GM18861 (cell line): ENCODE data around the gene MYZAP.

Source experiments
- ATAC-seq: cut with Tn5 transposase; IDR thresholded peaks from one replicate; pipeline ENCODE4 v1.9.1; 2021; ENCODE audit not compliant: unreplicated experiment

MYZAP gene, protein sequence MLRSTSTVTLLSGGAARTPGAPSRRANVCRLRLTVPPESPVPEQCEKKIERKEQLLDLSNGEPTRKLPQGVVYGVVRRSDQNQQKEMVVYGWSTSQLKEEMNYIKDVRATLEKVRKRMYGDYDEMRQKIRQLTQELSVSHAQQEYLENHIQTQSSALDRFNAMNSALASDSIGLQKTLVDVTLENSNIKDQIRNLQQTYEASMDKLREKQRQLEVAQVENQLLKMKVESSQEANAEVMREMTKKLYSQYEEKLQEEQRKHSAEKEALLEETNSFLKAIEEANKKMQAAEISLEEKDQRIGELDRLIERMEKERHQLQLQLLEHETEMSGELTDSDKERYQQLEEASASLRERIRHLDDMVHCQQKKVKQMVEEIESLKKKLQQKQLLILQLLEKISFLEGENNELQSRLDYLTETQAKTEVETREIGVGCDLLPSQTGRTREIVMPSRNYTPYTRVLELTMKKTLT

DNA sequence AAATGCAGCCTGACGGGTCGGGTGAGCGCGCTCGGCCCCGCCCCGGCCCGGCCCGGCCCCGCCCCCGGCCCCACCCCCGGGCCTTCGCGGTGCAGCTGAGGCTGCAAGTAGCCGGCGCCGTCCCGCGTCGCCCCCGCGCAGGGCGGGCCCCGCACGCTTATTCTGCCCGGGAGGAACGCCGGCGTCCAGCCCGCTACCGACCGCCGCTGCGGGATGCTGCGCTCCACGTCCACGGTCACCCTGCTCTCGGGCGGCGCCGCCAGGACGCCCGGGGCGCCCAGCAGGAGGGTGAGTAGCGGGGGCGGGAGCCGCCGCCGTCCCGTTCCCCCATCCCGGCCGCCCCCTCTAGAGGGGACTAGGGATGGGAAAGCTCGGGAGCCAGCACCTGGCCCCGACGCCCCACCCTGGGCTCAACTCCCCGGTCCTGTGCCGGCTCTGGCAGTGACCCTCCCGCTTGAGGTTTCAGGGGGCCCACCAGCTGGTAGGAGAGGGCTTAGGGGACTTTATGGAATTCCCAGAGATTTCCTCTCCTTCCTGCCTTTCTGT, at the start of gene MYZAP:
Gene MYZAP, plus strand, starts transcription at position 83 of the 546 bp plus-strand sequence. Its CDS starts 131 bp downstream, at position 214.
- ATAC-seq, result no peak

GRCh38 chr15:57542505-57542817, 49.2 kb upstream of the MYZAP start:
- no peak for ATAC-seq

DNA sequence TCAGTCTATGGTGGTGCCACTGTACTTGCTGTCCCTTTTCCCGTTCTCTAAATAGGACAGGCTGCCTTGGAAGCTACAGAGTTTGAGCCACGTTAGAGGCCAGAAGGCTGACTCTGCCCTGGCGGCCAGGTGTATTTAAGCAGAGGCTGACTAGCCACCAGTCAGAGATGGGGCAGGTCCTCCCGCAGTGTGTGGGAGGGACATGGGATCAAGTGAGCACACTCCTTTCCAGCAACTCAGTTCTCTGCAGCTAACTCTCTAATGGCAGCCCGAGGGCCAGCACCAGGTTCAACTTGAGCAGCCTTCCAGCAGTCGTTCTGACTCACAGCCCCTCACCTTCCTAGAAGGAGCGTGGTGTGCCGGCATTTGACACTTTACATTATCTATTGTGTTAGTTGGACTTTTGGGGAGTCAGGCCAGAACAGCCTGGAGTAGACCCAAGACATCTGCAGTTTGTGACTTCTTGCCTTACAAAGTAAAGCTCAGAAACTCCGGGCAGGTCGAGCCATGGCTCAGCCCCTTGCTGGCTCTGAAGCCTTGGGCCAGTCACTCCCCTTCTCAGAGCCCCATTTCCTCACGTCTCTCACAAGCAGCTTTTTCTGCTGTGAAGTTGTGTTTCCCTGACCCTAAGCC, 46.7 kb upstream of the MYZAP start:
- ATAC-seq, result no peak

- ATAC-seq, result no peak
These were observed 45.7 kb upstream of the MYZAP start for GRCh38 chr15:57545995-57546394.

GRCh38 chr15:57547243-57547755, 44.4 kb upstream of the MYZAP start:
- ATAC-seq, result no peak

DNA sequence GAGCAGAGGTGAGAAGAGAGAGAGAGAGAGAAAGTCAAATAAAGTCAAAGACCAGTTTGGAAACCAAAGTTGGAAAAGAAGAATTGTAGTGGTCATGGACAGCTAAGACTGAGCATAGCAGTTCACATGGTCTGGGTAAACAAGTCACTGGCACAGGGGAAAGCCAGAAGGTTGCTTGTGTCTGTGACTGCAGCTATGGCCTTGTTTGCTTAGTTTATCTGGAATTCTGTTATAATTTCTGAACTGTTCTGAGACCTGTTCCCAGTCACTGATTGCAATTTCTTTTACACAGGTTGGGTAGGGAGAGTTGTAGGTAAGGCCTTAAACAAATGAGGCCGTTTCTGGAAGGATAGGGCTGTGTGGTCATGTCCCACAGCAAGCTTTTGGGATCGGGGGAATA, 43.4 kb upstream of the MYZAP start:
- no peak for ATAC-seq

- ATAC-seq, result no peak
These were observed 42.9 kb upstream of the MYZAP start for GRCh38 chr15:57548835-57549234.

DNA sequence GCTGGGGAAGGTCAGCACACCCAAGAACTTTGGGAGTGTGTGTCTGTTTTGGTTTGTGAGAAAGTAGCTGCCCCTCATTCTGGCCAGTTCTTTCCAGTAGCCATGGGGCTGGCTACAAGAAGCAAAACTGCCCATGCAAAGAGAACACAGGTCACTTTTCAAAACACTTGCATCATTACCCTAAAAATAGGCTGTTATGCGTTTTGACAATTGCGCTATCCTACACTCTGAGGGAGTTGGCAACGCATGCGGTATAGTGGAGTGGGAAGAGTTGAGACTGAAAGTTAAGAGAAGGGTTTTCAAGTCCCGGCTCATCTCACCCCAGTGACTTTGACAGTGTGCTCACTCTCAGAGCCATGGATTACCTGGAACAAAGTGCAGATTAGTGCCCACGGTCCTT, 41.8 kb upstream of the MYZAP start:
- no peak for ATAC-seq

GRCh38 chr15:57550640-57551039, 41.1 kb upstream of the MYZAP start:
- no peak for ATAC-seq

- no peak for ATAC-seq
These were observed 39.7 kb upstream of the MYZAP start for GRCh38 chr15:57551715-57552677.

GRCh38 chr15:57552678-57553334, 38.9 kb upstream of the MYZAP start:
- no peak for ATAC-seq

DNA sequence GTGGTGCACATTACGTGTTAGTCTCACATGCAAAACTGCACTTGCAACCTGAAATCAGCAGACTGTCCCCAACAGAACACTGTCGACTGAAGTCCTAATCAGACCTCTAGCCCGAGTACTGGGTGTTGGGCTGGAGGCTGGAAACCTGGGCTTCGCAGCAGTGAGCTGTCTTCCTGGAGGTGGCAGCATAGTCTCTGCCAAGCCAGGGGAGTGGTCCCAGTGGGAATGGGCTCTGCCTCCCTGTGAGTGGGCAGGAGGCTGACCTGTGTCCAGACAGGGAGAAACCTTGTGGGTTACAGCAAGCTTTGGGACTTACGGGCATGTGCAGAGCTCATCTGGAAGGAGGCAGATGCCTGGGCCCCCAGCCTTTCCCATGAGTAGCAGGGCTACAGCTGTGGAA, 38.2 kb upstream of the MYZAP start:
- no peak for ATAC-seq

DNA sequence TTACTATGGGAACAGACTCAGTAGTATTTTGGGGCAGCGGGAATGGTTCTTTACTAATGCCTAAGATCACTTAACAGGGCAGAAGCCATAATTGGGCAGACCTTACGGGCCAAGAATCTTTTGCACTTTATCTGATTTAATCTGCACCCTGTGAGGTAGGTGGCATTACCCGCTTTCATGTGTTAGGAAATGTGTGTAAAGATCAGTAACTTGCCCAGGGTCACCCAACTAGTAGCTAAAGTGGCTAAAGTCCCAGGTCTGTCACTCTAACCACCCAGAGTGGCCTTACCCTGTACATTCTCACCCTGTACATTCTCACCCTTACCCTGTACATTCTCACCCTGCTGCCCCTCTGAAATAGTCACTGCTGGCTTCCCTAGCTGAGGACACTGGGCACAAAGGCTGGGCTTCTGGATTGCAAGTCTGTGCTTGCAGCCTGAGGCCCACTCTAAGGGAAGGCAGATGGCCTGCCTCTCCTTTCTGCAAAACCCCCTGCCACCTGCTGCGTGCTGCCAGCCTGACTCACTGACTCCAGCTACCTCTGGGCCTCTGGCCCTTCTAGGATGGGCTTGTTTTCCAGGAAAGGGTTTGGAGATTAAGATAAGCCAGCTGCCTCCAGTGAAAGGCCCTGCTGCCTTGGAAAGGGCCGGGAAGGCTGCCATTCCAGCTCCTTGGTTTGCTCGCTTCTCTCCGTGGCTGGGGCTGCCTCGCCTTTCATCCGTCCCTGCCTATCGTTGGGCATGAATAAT, 37.5 kb upstream of the MYZAP start:
- no peak for ATAC-seq

DNA sequence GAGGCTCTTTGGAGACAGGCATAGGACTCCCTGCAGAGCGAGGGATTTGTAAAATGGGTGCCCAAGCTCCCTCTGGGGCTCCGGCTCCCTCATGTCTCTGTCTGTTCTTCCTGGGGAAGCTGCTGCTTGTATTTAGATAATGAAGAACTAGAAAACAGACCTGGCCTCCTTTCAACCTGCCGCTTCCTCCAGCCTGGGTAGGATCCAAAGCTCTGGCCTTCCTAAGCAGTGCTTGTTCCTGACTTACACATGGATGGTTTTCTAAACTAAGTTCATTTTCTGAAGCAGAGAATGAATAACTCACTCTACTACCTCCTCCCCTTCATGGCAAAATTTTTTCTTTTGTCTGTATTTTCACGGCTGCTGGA, 36.9 kb upstream of the MYZAP start:
- ATAC-seq, result no peak

- ATAC-seq, result no peak
These were observed 36.4 kb upstream of the MYZAP start for GRCh38 chr15:57555270-57555669.

- no peak for ATAC-seq
These were observed 35.7 kb upstream of the MYZAP start for GRCh38 chr15:57556040-57556439.

DNA sequence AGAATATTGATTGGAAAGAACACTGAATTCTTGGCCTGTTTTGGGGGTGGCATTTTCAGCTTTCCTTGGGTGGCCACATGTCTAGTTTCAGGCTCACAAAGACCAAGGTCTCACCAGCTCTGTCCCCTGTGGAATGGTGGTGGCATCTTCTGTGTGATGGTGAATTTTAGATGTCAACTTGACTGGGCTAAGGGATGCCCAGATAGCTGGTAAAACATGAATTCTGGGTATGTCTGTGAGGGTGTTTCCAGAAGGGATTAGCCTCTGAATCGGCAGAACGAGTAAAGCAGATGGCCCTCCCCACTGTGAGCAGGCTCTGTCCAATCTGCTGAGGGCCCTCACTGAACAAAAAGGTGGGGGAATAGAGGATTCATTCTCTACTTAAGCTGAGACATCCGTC, 34.4 kb upstream of the MYZAP start:
- ATAC-seq, result no peak

- no peak for ATAC-seq
These were observed 33.9 kb upstream of the MYZAP start for GRCh38 chr15:57557810-57558209.

- no peak for ATAC-seq
These were observed 31.8 kb upstream of the MYZAP start for GRCh38 chr15:57559875-57560274.
